ENCODE data around the gene SLC16A10.

DNA sequence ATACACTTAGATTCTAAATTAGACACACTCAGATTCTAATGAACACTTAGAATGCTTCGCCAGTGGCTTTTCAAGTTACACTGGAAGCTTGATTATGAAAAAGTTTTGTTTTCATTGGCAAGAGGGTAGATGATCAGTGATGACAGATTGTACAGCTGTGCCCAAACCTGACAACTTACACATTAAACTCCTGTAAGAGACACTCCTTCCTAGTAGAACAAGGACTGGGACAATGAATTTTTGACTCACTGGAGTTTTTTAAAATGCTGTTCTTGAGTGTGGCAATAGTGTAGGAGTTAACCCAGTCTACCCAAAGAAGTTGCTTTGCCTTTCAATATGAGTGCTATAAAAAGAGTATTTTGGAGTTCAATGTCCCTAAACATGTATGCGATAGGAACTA lies 140.8 kb downstream of the SLC16A10 start:
- TF ChIP-seq POLR2AphosphoS5 (IDR thresholded peaks at IDR 0.05; ENCODE audit: low read depth, low read length) (no peak), POLR2A (IDR thresholded peaks at IDR 0.05; ENCODE audit: low read depth, low read length) (no peak), TAF1 (IDR thresholded peaks at IDR 0.05; ENCODE audit: borderline replicate concordance, low read depth, low read length) (no peak)

All from GM12892 (cell line).